Body of pancreas (tissue), 4 donors: ENCODE measurements around the gene SPTBN2.

Source experiments
- POLR2A ChIP-seq, 3 donors: fragments of 450-650 bp; IDR thresholded peaks; one replicate each; pipeline ENCODE4 v1.6.1; 2016; ENCODE audit warnings: antibody characterized with exemption in 3 of 3, mild to moderate bottlenecking in 2 of 3
- TF ChIP-seq, protein P1 (sequence below), 7 experiments: fragments of 450-650 bp in 4 of 7; fragments of 200-600 bp in 3 of 7; sonication (generic) in 3 of 7; IDR thresholded peaks; one replicate each; pipeline ENCODE4 v1.5.1; 2016 to 2019; ENCODE audit warnings: antibody characterized with exemption in 7 of 7

- TF ChIP-seq POLR2A (IDR thresholded peaks at IDR 0.05): no peak
- TF ChIP-seq, protein P1, sequence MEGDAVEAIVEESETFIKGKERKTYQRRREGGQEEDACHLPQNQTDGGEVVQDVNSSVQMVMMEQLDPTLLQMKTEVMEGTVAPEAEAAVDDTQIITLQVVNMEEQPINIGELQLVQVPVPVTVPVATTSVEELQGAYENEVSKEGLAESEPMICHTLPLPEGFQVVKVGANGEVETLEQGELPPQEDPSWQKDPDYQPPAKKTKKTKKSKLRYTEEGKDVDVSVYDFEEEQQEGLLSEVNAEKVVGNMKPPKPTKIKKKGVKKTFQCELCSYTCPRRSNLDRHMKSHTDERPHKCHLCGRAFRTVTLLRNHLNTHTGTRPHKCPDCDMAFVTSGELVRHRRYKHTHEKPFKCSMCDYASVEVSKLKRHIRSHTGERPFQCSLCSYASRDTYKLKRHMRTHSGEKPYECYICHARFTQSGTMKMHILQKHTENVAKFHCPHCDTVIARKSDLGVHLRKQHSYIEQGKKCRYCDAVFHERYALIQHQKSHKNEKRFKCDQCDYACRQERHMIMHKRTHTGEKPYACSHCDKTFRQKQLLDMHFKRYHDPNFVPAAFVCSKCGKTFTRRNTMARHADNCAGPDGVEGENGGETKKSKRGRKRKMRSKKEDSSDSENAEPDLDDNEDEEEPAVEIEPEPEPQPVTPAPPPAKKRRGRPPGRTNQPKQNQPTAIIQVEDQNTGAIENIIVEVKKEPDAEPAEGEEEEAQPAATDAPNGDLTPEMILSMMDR (IDR thresholded peaks at IDR 0.05): no peak
Measured at GRCh38 chr11:66725647-66726046, 3.4 kb downstream of the SPTBN2 start.
